Left ventricle myocardium inferior (tissue), 1 donor: ENCODE measurements around the gene LDLRAD4. TPM values are rescaled to one million over a fixed set of nuclear protein-coding genes. Genes with fewer than 3 reads are reported as not detected.

Experiments used
- DNase-seq: peaks from one replicate; pipeline ENCODE4 v3.0.0-alpha.2; 2020
- H3K27ac ChIP-seq: fragments of 200-600 bp; replicated peaks from 2 replicates; pipeline ENCODE4 v1.8.0; 2021
- H3K27me3 ChIP-seq: fragments of 200-600 bp; 2 replicates; pipeline ENCODE4 v1.8.0; 2021; ENCODE audit warnings: low read depth
- H3K36me3 ChIP-seq: fragments of 200-600 bp; 2 replicates; pipeline ENCODE4 v1.8.0; 2021
- H3K4me1 ChIP-seq: fragments of 200-600 bp; 2 replicates; pipeline ENCODE4 v1.8.0; 2021
- H3K4me3 ChIP-seq: fragments of 200-600 bp; 2 replicates; pipeline ENCODE4 v1.8.0; 2021; ENCODE audit warnings: mild to moderate bottlenecking, moderate library complexity
- H3K9me3 ChIP-seq: fragments of 200-600 bp; replicated peaks from 2 replicates; pipeline ENCODE4 v1.8.0; 2021
- CTCF ChIP-seq: fragments of 200-600 bp; IDR thresholded peaks from 2 replicates; pipeline ENCODE4 v1.8.0; 2021; ENCODE audit warnings: antibody characterized with exemption, mild to moderate bottlenecking, borderline replicate concordance
- intact Hi-C: fragments of 100-400 bp; cut with micrococcal nuclease; formaldehyde crosslinking; loops from one replicate; pipeline ENCODE4 v1.11.0; 2022
- total RNA-seq: library from RNA; stranded (reverse); fragmentation: NEBNext Ultra II Directional; extraction: Animal tissue kit (Norgen Biotek cat#: 25700); gene quantifications from one replicate; pipeline ENCODE4 v1.2.1, GENCODE V29; 2021
- donor health status: DM: no; HTN: yes; CAD: no; lungs with severe emphysema.

LDLRAD4 gene
- total RNA-seq, 1 donor from 2014 or later, result 43.3 TPM

GRCh38 chr18:13217971-13218367, 591 bp upstream of the LDLRAD4 start:
- Histone ChIP-seq H3K27ac (peak overlapping the region; percentile 92), H3K4me1 (peaks cover 65% of the 10 kb centered on the region), H3K27me3 (no peaks in the 10 kb centered on the region), H3K9me3 (no peaks in the 10 kb centered on the region), H3K36me3 (no peaks in the 10 kb centered on the region), H3K4me3 (peak overlapping the region; percentile 74)
- intact Hi-C loops, result loop anchor here (5.0 to 10.0 kb wide), 3 partner anchors 107 to 409 kb away; no protein-coding TSS in a partner anchor
- DNase-seq, result peak; percentile 57
- no peak for TF ChIP-seq CTCF

- no peak for DNase-seq
- TF ChIP-seq CTCF, result no peak
- intact Hi-C loops, result loop anchor here (5.0 to 10.0 kb wide), 3 partner anchors 106 to 408 kb away; no protein-coding TSS in a partner anchor
- Histone ChIP-seq H3K9me3 (no peaks in the 10 kb centered on the region), H3K4me3 (peak overlapping the region; percentile 74), H3K27me3 (no peaks in the 10 kb centered on the region), H3K27ac (peak overlapping the region; percentile 92), H3K4me1 (peaks cover 76% of the 10 kb centered on the region), H3K36me3 (no peaks in the 10 kb centered on the region)
Observed at GRCh38 chr18:13218997-13219396, 437 bp downstream of the LDLRAD4 start.

GRCh38 chr18:13219593-13220159, 1.1 kb downstream of the LDLRAD4 start:
- Histone ChIP-seq H3K4me3 (peak overlapping the region; percentile 74), H3K27ac (peak overlapping the region; percentile 92), H3K36me3 (no peaks in the 10 kb centered on the region), H3K4me1 (peaks cover 82% of the 10 kb centered on the region), H3K9me3 (no peaks in the 10 kb centered on the region), H3K27me3 (no peaks in the 10 kb centered on the region)
- DNase-seq, result no peak
- intact Hi-C loops, result loop anchor here (5.0 to 10.0 kb wide), 5 partner anchors 55 to 408 kb away; no protein-coding TSS in a partner anchor
- no peak for TF ChIP-seq CTCF

- TF ChIP-seq CTCF, result no peak
- intact Hi-C loops, result loop anchor here (5.0 to 10.0 kb wide), 2 partner anchors 54 to 162 kb away; no protein-coding TSS in a partner anchor
- DNase-seq, result peak; percentile 32
- H3K4me3 ChIP-seq, result peak overlapping the region; percentile 74
- no peaks in the 10 kb centered on the region for H3K27me3 ChIP-seq
- H3K36me3 ChIP-seq, result no peaks in the 10 kb centered on the region
- H3K4me1 ChIP-seq, result peaks cover 90% of the 10 kb centered on the region
- H3K27ac ChIP-seq, result peak overlapping the region; percentile 92
- H3K9me3 ChIP-seq, result no peaks in the 10 kb centered on the region
Observed at GRCh38 chr18:13220361-13220991, 1.9 kb downstream of the LDLRAD4 start.

- TF ChIP-seq CTCF, result no peak
- intact Hi-C loops, result loop anchor here (5.0 to 10.0 kb wide), 2 partner anchors 53 to 160 kb away; no protein-coding TSS in a partner anchor
- Histone ChIP-seq H3K9me3 (no peaks in the 10 kb centered on the region), H3K27me3 (no peaks in the 10 kb centered on the region), H3K4me1 (peaks cover 77% of the 10 kb centered on the region), H3K36me3 (no peaks in the 10 kb centered on the region), H3K4me3 (peak overlapping the region; percentile 74), H3K27ac (peak overlapping the region; percentile 92)
- DNase-seq, result peak; percentile 84
Observed at GRCh38 chr18:13221869-13222855, 3.6 kb downstream of the LDLRAD4 start.
